Cardiac fibroblast (primary cell): ENCODE measurements around the gene BUD23.

Experiments
- DNase-seq, 2 donors: peaks; one replicate each; pipeline versions ENCODE4 v3.0.0 to v3.0.0-alpha.2; 2010; ENCODE audit warnings: low read depth in 2 of 2
- H3K4me3 ChIP-seq, 2 donors: replicated peaks in 1 of 2; 1 replicate in 1 of 2; 2 replicates in 1 of 2; pipeline ENCODE4 v1.5.1; 2011; ENCODE audit warnings: low read depth in 2 of 2, low read length in 2 of 2, mild to moderate bottlenecking in 2 of 2, moderate library complexity in 1 of 2
- CTCF ChIP-seq: IDR thresholded peaks from one replicate; pipeline ENCODE4 v1.5.1; 2011; ENCODE audit warnings: low read depth, mild to moderate bottlenecking, low read length, inconsistent platforms

BUD23 gene

DNA sequence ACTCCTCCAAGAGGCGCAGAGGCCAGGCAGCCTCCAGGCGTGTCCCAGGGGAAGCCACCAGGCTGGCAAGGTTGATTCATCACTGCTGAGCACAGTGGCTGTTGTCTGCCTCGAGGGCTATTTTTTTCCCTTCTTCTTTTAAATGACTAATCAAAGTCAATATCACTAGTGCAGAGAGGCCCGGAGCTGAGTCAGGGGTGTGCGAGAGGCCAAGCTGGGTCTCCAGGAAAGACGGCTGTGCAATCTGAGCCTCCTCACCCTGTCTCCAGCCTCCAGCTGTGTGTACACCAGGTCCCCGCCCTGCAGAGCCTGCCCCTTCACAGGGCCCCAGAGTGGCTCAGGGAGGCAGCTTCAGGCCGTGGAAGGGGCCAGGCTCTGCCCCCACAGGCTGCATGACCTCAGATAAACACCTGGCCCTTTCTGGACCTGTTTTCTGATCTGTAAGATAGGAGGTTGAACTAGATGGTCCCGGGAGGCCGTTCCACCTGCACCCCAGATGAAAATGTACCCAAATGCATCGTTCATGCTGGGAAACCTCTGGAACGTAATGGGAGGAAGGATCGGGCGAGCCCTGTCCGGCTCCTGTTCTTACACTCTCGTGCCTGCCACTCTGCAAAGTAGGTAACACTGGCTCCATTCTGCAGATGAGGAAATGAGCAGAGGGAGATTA, 32.4 kb downstream of the BUD23 start:
- no peak for TF ChIP-seq CTCF
- DNase-seq, result peak; percentile 85 to 98
- H3K4me3 ChIP-seq, result peak overlapping the region in 1 of 2 donors; percentile 81

DNA sequence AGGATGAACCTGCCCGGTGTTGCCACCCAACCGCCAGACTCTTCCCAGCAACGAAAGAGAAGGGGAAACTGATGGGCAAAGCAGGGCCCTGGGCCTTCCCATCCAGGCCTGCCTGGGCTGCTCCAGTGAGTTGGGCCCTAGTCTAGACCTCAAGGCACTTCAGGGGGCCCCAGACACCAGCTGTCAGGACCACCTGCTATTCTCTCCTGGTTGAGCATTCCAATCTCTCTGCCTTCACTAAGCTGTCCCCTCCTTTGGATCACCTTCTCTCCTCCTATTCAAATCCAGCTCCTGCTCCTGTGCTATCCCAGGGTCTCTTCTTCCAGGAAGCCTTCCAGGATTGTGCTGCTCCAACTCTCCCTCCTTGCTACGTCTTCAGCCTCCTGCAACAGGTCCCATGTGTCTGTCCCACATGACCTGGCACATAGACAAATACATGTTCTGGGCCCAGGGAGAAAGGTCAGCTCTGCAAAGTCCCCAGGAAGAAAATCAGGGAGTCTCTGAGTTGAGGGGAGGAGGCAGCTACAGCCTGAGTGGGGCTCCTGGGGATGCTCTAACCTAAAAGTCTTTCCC, 33.0 kb downstream of the BUD23 start:
- no peak for TF ChIP-seq CTCF
- DNase-seq, result peak in 1 of 2 donors; percentile 45
- H3K4me3 ChIP-seq, result peak overlapping the region in 1 of 2 donors; percentile 81

GRCh38 chr7:73717025-73717807, 33.8 kb downstream of the BUD23 start:
- peak overlapping the region in 1 of 2 donors; percentile 81 for H3K4me3 ChIP-seq
- DNase-seq, result peak; percentile 45 to 61
- no peak for TF ChIP-seq CTCF

DNA sequence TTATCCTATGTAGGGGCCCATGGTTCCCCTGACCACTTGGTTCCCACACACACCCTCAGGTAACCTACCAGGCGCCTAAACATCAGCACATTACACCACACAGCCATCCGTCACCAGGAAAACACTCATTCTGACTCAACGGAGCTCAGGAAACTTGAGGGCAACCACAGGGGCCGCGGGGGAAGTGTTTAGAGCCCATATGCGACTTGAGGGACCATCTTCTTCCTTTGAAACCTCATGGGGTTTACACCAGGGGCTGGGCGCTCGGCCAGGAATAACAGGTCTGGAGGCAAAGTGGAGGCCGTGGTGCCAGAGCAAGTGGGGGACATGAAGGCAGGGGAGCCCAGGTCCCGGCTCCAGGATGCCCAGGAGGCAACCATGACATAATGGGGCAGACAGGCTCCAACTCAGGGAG, 34.6 kb downstream of the BUD23 start:
- peak; percentile 68 to 96 for DNase-seq
- no peak for TF ChIP-seq CTCF
- peak overlapping the region; percentile 72 to 81 for H3K4me3 ChIP-seq

- TF ChIP-seq CTCF, result no peak
- peak overlapping the region; percentile 72 to 81 for H3K4me3 ChIP-seq
- DNase-seq, result no peak
Observed at GRCh38 chr7:73718438-73718881, 35.1 kb downstream of the BUD23 start.

DNA sequence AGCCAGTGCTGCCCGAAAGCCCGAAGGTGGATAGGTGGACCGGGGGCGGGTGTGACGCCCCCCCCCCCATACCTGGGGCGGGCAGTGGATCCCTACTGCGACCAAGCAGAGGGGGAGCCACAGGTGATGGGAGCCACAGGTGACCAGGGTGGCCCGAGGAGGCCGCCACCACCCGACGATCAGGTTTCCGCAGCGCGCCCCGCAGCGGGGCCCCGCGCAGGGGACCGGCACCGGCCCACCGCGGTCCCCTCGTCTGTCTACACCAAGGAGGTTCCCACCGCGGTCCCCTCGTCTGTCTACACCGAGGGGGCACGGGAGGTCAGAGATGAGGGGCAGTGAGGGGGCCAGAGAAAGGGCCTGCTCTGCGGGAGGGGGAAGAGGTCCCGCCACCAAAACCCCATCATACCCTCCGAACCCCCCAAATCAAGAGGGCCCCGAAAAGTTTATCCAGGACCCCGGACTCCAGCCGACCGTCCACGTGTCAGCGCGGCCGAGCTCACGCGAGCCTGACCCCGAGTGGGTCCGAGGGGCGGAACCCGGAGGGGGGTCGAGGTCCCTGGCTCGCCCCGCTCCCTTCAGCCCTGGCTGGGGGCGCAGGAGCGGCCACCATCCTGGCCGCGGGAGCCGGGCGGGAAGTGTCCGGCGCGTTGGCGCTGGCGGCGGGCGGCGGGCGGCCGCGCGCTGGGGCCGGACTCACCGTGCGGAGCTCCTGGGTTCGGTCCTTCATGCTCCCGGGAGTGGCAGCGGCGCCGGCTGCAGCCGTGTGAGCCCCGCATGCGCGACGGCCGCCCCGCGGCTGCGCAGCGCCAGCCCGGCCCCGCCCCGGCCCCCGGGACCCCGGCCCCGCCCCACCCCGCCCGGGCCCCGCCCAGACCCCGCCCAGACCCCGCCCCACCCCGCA, 35.8 kb downstream of the BUD23 start, which contains the start of gene STX1A:
Gene STX1A, minus strand, starts transcription at position 765 of the 901 bp plus-strand sequence. Its CDS starts 38 bp downstream, at position 727.
- peak; percentile 63 to 75 for DNase-seq
- TF ChIP-seq CTCF, result no peak
- H3K4me3 ChIP-seq, result peak within 1 kb of the TSS; percentile 72 to 81
